Limb (tissue), 2 donors: ENCODE results near the gene TXNL4A.
"Not testable (repeated sequence)": the region's sequence is repeated elsewhere in the genome, so short reads cannot be mapped to it uniquely, and the experiment has no call there.

Experiments used
- DNase-seq, 2 donors: peaks; one replicate each; pipeline ENCODE4 v3.0.0-alpha.2; 2016; ENCODE audit errors: extremely low spot score in 2 of 2

The TXNL4A gene

GRCh38 chr18:79964330-79965118 lies 23.8 kb downstream of the TXNL4A start, which contains the start of gene HSBP1L1:
Gene HSBP1L1 (plus strand): TSS chr18:79964643. CDS start chr18:79964736, 93 bp downstream.
- DNase-seq: peak in 1 of 2 donors; percentile 69

DNA sequence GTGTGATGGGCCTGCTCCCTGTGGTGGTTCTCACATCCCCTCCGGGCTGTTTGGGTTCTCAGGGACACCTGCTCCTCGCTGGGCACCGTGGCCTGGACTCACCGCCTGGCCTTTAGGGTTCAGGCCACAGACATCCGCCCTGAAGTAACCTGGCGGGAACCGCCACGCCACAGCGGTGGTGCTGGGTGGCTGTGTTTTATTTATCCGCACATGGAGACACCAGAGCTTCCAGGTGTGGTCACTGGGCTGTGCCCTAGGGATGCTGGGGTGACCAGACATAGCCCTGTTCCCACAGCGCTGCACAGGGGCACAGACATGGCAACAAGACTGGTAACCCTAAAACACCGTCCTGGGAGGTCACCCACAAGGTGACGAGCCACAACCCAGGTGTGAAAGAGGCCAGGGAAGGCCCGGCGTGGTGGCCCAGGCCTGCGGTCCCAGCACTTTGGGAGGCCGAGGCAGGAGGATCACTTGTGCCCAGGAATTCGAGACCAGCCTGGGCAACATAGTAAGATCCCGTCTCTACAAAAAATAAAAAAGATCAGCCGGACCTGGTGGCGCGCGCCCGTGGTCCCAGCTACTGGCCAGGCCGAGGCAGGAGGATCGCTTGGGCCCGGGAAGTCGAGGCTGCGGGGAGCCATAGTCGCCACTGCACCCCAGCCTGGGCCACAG lies 24.6 kb downstream of the TXNL4A start:
- no peak for DNase-seq

GRCh38 chr18:79962835-79963657 lies 25.3 kb downstream of the TXNL4A start:
- no peak for DNase-seq

GRCh38 chr18:79962311-79962710 lies 26.1 kb downstream of the TXNL4A start:
- DNase-seq: no peak

DNA sequence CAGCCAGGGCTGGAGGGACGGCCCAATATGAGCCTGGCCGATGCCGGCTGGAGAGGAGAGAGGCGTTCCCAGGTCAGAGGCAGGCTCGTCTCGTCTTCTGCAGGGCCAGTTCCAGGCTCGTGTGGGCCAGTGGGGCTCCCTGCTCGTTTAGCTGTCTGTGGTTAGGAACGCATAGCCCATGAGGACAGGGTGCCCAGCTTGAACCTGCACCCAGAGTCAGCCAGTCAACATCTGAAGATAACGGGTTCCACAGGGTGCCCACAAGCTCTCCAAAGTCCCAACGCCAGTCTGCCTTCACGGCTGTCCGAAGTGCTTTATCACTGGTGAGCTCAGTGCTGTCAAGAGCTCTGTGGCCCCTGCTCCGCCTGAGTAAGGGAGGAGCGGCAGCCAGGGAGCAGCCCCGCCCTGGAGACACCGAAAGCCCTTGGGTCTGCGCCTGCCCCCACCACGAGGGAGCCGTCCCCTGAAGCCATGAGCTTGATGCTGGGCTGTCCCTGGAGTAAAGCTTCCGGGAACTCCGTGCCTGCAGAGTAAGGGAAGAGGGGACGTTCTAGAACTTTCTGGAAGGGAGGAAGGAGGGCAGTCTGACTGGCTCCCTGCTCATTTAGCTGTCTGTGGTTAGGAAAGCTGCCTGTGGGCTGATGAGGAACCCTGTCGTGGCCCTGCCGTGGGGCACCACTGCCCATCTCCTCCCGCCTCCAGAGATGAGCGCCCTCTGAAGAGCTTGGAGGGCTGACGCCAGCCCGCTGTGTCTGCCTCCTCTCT lies 26.7 kb downstream of the TXNL4A start:
- DNase-seq: no peak

DNA sequence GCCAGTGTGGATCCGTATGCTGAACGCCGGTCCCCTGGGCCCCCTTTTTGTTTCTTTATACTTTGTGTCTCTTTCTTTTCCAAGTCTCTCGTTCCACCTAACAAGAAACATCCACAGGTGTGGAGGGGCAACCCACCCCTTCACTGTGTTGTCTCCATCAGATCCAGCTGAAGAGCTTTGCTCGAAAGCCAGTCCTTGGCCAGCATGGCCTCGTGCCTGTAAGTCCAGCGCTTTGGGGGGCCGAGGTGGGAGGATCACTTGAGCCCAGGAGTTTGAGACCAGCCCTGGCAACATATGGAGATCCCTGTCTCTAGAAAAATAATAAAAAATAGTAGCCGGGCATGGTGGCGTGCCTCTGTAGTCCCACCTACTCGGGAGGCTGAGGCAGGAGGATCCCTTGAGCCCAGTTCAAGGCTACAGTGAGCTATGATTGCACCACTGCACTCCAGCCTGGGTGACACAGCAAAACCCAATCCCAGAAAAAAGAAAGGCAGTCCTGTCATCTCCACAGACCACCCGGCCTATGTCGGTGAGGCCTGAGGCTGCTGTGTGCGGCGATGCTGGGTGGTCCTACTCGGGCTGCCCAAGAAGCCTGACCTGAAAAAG lies 27.3 kb downstream of the TXNL4A start:
- no peak for DNase-seq

GRCh38 chr18:79960161-79960801 lies 28.1 kb downstream of the TXNL4A start:
- DNase-seq: not testable (repeated sequence)

DNA sequence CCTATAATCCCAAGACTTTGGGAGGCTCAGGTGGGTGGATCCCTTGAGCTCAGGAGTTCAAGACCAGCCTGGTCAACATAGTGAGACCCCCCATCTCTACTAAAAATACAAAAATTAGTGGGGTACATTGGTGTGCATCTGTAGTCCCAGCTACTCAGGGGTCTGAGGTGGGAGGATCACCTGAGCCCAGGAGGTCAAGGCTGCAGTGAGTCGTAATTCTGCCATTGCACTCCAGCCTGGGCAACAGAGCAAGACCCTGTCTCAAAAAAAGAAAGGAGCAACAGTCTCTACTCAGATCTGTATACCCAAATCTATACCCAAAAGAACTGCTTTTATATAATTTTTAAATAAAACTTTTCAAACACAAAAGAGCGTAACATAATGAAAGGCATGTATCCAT lies 29.4 kb downstream of the TXNL4A start:
- DNase-seq: no peak

DNA sequence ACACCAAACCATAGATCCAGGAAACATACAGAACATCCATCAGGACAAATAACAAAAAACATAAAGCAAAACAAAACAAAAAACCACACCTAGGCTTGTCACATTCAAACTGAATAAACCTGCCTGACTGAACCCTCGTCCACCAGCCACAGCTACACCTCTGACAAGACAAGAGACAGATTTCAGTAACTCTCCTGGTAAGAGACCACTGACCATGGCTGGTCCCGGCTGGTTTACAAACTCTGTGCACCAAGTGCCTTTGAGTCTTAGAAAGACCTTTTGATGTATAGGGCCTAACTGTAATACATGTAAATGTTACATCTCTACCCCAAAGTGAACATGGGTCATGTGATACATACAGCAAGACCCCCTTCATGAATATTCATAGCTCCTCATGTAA lies 32.1 kb downstream of the TXNL4A start:
- DNase-seq: no peak

GRCh38 chr18:79955302-79956075 lies 32.9 kb downstream of the TXNL4A start:
- peak in 1 of 2 donors; percentile 6 for DNase-seq

GRCh38 chr18:79954791-79955190 lies 33.6 kb downstream of the TXNL4A start:
- peak in 1 of 2 donors; percentile 6 for DNase-seq

DNA sequence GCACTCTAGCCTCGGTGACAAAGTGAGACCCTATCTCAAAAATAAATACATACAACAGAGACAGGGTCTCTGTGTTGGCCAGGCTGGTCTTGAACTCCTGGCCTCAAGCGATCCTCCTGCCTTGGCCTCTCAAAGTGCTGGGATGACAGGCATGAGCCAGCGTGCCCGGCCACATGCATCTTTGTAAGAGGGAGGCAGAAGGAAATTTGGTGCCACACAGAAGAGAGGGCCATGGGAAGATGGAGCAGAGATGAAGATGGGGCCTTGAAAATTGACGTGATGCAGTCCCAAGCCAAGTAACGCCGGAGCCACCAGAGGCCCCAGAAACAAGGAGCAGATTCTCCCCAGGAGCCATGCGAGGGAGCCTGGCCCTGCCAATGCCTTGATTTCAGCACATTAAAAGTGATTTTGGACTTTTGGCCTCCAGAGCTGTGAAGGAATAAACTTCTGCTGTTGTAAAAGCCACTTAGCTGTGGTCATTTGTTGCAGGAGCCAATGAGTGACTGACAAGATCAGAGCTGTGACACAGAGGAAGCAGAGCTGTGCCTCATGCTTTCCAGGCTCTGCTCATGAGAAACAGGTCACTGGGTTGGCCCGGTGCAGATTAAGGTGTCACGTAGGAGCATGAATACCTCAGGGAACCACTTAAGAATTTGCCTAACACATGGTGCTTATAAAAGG lies 34.3 kb downstream of the TXNL4A start:
- DNase-seq: peak in 1 of 2 donors; percentile 16

GRCh38 chr18:79952996-79953559 lies 35.3 kb downstream of the TXNL4A start:
- peak in 1 of 2 donors; percentile 32 for DNase-seq

GRCh38 chr18:79952456-79952995 lies 35.8 kb downstream of the TXNL4A start:
- peak in 1 of 2 donors; percentile 40 for DNase-seq

- DNase-seq: peak; percentile 94 to 97
These were observed 36.6 kb downstream of the TXNL4A start, which contains the start of gene SLC66A2 for GRCh38 chr18:79951545-79952455. Gene SLC66A2 (minus strand): TSS chr18:79951653. CDS start chr18:79950926, 727 bp downstream.

- DNase-seq: peak in 1 of 2 donors; percentile 62
These were observed 37.6 kb downstream of the TXNL4A start for GRCh38 chr18:79950515-79951341.
